Astrocyte of the hippocampus (primary cell): ENCODE data around the gene UNG.

Experiments
- DNase-seq: peaks from one replicate; pipeline ENCODE4 v3.0.0; 2011; ENCODE audit warnings: low read depth, low spot score

UNG gene

DNA sequence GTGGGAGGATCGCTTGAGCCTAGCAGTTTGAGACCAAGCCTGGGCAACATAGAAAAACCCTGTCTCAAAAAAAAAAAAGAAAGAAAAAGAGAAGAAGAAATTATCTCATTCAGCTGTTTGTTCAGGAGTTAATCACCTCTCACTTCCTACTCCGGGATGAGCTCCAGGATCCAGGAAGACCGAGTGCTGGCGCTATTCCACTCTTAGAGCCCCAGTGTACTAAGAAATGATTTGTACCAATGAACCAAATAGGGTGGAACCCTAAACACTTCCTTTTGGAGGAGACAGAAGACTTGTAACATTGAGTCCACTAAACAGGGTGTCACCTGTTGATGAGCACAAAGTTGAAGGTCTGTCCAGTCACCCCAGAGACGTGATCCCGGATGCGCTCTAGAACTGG is 7.7 kb upstream of the UNG start:
- no peak for DNase-seq

DNA sequence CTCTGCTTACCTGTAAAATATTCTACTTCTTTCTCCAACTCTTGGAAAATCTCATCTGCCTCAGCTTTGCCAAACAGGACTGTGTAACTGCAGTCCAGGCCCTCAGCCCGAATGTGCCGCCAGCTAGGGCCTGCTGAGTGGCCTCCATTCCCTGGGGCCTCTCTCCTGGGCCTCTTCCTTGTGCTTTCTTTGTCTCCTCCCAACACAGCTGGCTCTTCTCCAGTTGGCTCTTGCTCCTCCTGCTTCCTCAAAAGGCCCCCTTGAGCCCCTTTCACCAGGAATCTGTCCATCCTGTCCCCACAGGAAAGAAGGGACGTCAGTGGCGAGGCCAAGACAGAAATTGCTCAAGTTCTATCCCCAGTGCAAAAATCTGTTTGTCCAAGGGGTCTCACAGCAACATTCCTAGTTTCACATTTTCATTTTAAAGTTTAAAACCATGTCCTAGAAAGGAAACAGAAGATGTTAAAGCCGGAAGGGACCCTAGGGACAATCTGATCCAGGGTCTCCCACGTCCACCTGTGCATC is 4.8 kb upstream of the UNG start:
- no peak for DNase-seq

DNA sequence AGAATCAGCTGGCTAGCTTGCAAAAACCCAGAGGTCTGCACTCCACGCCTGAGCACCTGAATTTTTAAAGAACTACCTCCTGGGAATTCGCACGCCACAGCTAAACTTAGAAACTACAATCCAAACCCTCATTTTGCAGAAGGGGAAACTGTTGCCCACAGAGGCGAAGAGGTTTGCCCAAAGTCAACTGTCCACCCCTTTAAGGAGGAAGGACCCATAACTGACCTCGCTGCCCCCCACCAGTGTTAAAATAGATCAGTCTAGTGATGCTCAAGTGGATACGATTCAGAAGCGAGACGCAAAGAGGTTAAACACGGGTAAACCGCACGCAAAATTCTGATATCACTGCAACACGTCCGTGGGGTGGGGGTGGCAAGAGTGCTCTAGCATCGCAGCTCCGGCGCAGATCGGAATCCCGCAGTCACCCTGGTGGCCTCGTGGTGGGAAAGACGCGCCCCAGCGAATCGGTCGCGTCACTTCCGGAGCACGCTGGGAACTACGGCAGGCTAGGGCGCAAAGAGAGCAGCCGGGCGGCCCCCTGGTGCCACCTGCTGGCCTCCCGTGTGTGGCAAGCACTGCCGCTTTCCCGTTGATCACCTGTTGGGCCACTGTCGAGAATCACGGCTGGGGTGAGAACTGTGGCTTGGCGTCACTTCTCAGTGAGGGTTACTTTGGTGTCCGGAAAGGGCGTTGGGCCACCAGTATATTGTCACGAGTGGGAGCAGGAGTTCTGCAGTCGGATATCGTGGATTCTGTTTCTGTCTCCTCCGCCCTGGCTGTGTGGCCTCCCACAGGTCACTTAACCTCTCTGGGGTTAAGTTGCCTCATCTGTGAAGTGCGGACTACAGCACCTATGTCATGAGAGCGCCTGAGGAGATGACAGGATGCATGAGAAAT is 4.1 kb upstream of the UNG start, which contains the start of gene ALKBH2:
Gene ALKBH2 (minus strand): TSS at position 451 of the 897 bp plus-strand sequence. CDS start 686 bp downstream, outside the sequence.
- peak; percentile 97 for DNase-seq

DNA sequence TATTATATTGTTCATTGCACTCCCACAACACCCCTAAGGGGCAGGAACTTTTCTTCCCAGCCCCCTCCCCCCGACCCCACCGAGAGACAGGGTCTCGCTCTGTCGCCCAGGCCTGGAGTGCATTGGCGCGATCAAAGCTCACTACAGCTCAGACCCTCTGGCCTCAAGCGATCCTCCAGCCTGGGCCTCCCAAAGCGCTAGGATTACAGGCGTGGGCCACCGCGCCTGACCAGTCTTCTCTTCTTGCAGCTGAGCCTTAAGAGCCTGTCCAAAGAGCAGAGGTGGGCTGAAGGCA is 310 bp upstream of the UNG start:
- DNase-seq: no peak

DNA sequence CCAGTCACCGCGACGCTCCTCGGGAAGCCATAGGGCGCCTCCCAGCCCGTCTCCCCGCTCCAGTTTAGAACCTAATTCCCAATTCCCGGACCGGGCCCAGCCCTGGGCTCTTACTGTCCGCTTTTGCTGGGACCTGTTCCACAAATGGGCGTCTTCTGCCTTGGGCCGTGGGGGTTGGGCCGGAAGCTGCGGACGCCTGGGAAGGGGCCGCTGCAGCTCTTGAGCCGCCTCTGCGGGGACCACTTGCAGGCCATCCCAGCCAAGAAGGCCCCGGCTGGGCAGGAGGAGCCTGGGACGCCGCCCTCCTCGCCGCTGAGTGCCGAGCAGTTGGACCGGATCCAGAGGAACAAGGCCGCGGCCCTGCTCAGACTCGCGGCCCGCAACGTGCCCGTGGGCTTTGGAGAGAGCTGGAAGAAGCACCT is 797 bp downstream of the UNG start:
- DNase-seq: peak; percentile 82

DNA sequence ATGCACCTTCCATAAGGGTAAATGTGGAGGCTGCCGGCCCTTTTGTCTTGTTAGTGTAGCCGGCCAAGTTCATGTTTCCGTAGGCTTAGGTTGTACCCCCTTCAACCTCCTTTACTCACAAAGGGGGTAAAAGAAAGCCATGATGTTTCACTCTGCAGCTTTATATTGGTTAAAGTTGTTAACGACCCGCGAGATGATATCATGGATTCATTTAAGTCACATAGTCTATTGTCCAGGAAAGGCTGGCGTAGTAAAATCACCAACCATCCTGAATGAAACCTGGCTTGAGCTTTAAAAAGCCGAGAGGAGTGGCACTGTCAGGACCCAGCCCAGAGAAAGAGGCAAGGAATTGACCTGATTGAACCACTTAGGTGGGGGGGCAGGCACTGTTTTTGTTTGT is 1.3 kb downstream of the UNG start:
- peak; percentile 40 for DNase-seq

DNA sequence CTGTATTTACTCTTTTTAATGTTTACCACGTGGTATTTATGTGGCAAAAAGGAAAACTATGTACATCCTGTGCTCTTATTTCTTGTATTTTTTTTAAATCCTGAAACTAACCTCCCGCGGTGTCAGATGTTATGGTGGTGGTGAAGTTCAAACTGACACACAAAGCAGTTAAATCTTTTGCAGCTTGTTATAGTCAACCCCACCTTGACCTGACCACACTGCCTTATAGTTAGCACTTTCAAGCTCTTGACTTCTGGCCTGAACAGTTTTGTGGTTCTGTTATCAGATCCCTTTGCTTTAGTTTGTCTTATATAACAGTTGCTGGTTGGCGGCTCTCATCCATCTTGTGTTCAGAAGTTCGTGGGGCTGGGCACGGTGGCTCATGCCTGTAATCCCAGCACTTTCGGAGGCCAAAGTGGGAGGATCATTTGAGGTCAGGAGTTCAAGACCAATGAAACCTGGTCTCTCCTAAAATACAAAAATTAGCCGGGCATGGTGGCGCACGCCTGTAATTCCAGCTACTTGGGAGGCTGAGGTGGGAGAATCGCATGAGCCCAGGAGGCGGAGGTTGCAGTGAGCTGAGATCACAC is 2.1 kb downstream of the UNG start:
- DNase-seq: no peak

DNA sequence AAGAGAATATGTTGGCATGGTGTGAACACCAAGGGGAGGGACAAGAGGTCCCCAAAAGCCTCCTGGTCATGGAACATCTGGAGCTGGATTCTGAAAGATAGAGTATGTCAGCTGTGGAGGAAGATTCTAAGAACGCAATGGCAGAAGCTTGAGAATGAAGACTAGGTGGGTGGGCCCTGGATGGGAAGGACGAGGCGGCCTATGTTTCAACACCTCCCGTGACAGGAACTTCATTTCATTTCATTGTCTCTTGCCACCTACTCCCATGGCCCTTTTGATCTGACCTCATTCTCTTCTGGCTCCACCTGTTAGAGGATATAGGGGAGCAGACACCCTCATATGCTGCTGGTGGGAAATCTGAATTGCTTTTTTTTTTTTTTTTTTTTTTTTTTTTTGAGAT is 3.3 kb downstream of the UNG start:
- no peak for DNase-seq

DNA sequence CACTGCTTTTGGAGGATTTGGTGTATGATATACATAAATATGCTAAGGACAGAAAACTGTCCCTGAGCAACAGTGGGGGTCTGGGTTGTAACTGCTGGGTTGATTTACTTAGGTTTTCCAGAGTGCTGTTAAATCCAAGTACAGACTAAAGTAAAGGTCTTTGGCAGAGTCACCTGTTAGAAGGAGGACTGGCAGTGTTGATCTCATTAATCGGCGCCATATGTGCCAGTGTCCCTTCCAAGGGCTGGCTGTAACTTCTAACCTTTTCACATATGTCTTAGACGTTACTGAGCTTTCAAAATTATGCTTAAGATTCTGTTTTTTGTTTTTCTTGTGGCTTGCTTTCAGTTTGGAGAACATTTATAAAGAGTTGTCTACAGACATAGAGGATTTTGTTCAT is 5.1 kb downstream of the UNG start:
- DNase-seq: no peak

DNA sequence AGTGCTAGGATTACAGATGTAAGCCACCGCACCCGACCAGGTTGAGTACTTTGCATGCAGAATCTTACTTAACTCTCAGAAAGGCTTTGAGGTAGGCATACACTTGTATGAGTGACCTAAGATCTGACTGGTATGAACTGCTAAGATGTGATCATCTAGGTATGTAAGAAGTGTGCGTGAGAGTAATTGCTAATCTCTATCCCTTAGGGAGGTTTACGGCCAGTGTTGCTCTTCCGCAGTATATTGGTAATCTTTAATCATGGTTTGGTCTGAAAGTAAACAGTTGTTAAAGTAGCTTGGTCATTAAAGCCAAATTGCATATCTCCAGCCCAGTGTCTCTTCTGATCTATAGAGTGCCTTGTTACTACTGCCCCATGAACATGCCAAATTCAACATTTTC is 7.8 kb downstream of the UNG start:
- DNase-seq: no peak

DNA sequence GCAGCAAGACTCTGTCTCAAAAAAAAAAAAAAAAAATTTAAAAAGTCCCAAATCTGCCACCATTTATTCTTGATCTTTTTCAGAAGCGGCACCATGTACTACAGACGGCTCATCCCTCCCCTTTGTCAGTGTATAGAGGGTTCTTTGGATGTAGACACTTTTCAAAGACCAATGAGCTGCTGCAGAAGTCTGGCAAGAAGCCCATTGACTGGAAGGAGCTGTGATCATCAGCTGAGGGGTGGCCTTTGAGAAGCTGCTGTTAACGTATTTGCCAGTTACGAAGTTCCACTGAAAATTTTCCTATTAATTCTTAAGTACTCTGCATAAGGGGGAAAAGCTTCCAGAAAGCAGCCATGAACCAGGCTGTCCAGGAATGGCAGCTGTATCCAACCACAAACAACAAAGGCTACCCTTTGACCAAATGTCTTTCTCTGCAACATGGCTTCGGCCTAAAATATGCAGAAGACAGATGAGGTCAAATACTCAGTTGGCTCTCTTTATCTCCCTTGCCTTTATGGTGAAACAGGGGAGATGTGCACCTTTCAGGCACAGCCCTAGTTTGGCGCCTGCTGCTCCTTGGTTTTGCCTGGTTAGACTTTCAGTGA is 12.5 kb downstream of the UNG start:
- DNase-seq: no peak

DNA sequence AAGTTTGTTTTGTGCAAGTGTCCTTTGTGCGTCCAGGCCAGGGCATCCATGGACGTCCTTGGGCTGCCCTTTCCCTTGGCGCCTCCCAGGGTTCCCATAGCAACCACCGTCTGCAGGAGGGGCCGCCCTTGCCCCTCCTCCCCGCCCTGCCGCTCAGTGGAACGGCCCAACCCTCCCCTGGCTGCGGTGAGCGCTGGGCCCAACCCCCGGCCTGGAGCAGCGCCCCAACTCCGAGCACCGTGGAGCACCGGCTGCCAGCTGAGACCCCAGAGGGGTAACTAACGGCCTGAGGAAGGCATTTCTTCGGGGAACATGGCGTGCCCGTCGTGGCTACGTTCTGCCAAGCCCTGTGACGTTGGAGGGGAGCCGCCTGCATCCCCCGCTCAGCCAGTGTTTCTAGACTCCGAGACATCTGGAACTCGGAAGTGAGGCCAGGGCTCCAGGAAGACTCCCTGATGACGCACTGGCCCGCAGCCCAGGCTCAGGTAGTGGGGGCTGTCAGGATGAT is 13.6 kb downstream of the UNG start:
- peak; percentile 93 for DNase-seq

DNA sequence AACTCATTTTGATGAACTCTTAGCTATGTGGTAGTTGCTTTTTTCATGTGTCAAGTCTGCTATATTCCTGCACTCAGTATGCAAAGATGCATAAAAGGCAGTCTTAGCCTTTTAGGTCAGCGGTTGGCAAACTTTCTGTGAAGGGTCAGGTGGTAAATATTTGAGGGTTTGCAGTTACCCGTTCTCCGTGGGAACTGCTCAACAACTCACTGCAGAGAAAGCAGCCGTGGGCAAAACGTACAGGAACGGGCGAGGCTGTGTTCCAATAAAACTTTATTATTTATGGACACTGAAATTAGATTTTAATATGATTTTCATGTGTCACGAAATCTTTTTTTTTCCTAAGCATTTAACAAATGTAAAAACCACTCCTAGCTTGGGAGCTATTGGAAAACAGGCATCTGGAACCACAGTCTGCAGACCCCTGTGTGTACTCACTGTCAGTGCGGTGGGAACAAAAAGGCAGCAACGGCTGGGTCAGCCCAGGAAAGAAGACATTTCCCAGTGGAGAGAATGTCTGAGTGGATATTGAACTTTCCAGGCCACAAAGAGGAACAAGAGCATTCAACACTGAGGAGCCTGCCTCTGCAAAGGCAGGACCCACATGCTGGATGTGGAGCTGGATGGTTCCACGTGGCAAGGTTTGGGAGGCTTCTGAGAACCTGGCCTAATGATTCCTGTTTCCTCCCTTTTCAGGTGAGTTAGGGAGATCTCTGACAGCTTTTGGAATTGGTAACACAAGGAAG is 15.5 kb downstream of the UNG start:
- DNase-seq: no peak

DNA sequence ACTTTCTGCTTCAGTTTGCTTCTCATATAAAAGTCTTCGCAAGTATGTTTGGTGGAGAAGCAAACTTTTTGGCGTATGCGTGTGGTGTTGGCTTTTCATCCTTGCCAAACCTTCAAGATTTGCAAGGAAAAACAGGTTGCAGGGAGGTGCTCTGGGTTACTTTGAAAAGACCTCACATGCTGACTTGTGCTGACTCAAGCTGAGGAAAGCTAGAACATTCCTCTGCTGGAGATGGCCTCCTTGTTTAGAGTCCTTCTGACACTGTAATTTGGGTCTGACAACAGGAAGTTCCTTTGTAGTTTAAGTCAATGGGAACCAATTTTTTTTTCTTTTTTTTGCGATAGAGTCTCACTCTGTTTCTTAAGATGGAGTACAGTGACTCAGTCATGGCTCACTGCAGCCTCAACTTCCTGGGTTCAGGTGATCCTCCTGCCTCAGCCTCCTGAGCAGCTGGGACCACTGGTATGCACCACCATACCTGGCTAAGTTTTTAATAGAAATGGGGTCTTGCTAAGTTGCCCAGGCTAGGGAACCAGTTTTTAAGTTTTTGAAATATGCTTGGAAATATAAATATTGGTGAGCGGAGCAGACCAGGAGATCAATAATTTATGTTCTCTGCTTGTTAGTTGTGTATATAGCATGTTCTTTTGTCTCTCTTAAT is 16.4 kb downstream of the UNG start:
- no peak for DNase-seq

DNA sequence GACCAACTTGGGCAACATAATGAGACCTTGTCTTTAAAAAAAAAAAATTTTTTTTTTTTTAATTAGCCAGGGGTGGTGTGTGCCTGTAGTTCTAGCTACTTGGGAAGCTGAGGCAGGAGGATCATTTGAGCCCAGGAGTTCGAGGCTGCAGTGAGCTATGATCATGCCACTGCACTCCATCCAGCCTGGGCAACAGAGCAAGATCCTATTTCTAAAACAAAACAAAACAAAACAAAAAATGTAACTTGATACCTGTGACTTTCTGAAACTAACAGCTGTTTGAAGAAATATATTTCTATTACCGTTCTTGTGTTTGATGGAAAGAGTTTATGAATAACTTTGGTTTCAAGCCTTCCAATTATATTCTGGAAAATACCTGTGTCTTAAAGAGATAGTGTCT is 17.2 kb downstream of the UNG start:
- no peak for DNase-seq

DNA sequence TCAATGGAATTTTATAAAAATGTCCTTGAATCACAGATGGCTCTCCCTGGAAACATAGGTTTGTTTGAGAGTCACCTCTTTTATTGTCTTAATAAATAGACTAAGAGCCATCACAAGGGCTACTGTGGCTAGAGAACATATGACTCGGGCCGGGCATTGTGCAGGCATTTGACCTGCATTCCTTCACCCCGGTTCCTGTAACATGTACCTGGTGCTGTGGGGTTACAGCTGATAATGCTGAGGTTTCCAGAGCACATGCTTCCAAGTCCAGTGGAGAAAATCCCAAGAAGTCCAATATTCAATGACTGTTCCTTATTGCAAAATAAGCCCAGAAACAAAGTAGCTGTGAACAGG is 18.0 kb downstream of the UNG start:
- no peak for DNase-seq

DNA sequence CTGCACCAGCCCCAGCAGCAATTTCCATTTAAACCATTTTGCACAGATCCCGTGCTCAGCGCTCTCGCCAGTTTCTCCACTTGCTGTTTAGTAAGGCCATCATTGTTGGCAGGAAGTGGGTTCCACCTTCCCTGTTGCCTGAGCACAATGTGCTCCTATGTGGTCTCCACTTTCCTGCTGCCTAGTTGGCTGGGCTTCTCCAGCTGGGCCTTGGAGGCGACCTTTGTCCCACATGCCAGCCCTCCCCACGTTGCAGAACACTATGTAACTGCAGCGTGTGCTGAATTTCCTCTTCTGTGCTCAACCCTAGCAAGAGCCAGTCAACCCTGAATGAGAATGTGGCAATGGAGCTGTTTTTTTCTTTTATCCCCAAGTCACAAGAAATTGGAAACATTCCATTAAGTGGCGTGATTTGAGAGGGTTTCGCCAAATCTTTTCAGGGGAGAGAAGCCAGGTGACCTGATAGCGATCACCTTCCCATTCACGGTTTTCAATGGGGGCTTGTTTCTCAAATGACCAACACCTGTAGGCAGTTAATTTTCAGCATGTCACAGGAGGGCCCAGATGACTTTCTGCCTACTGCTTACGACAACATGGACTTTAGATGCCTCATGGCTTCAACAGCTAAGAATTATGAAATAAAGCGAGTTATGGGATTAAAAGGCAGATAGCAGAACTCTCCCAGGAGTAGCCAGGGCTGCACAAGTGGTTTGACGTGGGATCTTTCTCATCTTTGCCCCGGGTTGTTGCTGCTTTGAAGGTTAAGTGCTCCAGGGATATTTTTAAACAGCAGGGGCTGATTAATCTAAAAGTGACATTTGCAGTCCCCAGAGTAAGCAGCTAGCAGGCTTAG is 18.6 kb downstream of the UNG start, which contains the start of gene ACACB:
Gene ACACB (plus strand): TSS at position 830 of the 853 bp plus-strand sequence. CDS start 22,819 bp downstream, outside the sequence.
- DNase-seq: no peak

DNA sequence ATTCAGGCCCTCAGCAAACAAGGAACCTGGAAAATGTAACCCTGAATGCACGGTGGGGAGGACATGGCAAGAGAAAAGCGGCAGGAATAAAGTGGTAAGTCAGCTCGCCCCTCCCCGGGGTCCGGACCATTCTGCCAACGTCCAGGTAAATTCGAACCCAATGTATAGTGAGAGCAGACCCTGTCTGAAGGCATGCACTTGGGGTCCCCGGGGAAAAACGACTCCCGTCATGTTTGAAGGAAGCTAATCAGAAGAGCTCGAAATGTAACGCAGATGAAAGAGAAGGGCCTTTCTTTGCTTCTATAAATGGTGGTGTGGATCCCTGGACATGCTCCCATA is 19.2 kb downstream of the UNG start:
- DNase-seq: no peak

DNA sequence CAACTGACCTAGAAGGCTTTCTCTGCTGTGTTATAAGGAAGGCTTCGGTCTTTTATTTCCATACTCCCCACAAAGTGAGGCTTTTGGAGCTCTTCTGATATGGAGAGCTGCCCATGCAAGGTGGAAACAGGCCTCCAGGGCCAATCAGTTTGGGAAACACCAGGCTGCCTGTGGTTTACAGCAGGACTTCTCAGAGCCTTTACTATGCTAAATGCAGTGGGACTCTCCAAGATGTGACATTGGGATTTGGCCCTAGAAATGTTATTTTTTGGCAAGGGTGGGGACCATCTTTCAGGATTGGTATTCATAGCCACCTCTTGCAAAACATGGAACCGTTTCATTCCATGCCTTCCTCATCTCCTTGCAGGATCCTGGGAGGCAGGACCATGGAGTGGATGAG is 22.7 kb downstream of the UNG start:
- no peak for DNase-seq

DNA sequence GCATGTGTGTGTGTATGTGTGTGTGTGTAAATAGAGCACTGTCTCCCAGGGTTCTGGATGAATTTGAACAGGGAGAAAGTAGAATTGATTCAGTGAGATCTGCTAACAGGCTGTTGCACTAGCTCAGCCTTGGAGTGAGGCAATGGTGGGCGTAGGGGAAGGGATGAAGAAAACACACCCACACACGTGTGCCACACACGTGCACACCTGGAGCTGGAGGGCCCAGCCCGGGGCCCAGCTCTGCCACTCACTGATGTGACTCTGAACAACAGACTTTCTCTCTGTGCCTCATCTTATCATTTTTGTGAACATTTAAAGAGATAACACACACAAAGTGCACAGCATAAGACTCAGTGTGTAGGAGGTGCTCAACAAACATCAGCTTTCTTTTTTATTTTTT is 23.2 kb downstream of the UNG start:
- no peak for DNase-seq
